HG03280 (cell line): ENCODE results near the gene IL24.

Experiments used
- ATAC-seq: cut with Tn5 transposase; IDR thresholded peaks from one replicate; pipeline ENCODE4 v1.9.1; 2021; ENCODE audit warnings: mild to moderate bottlenecking, moderate library complexity; ENCODE audit not compliant: unreplicated experiment

IL24 gene

DNA sequence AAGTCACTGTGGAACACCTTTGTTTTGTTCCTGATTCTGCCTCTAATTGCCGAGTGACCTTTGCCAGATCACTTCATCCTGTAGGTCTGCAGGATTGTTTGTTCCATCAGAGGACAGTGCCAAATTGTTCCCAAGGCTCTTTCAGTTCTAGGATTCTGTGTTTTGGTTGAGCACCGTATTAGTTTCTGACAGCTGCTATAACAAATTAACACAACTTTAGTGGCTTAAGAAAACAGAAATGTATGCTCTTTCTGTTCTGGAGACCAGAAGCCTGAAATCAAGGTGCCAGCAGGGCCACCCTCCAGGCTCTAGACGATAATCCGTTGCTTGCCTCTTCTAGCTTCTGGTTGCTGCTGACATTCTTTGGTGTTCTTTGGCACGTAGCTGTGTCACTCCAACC lies 52.4 kb downstream of the IL24 start:
- ATAC-seq = no peak

DNA sequence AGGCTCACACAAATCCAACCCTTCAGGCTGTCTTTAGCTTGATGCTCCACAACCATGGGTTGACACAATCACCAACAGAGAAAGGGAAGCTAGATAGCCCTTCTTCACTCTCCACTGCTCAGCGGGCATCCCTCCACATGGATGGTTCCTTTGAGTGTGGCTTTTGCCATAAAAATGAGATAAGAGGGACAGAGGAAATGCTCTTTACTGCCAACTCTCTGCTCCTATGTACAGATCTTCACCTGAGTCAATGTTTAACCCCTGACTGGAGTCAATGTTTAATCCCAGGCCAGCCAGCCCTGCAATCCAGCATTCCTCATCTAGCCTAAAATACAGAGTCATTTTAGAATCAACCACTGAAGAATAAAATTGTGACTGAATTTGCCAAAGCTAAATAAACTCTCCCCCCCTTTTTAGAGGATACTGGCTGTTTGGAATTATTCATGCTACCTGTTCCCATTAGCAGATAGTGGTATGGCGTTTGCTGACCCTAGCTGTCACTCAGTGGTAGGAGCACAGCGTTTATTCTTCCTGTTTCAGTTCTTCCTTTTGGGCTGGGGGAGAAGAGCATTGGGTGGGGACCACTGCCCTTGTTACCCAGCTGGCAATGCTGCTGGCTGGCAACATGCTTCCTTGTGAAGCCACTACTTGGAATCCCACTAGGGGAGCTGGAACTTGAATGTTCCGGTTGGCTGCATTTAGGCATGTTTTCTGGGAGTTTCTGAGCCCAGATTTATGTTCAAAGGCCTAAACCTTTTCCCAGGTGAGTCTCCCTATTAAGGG lies 54.3 kb downstream of the IL24 start:
- no peak for ATAC-seq

DNA sequence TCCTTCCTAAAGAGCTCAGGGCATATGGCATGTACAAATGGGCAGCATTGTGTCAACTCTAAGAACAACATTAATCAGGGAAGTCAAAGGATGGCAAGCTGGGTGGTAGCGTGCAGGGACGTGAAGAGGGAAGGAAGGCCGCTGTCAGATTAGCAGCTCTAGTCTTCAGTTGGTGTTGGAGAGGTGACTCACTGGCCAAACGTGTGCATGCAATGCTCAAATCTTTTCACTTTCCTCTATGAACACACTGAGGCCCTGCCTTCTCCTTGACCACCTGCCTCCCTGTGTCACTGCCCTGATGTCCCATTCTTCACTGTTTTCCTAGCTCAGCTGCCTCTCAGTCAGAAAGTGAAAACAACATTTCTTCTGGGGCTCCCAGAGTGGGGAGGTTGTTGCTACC lies 54.9 kb downstream of the IL24 start:
- no peak for ATAC-seq

DNA sequence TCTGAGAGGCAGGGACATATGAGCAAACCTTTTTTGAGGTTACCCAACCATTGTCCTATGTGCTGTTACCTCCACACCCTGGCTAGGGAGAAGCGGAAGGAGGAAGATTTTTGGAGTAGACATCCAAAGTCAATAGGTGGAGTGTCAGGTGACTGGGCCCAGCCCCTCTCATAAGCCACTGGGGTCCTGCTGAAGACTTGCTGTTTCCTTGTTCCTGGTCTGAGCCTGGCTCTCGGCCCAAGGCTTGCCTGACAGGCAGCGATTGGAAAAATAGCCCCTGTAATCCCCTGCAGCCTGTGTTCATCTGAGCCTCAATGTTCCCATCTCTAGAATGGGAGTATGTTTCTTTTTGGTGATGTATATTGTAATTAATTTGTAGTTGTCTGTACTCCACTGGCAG lies 55.9 kb downstream of the IL24 start:
- no peak for ATAC-seq

DNA sequence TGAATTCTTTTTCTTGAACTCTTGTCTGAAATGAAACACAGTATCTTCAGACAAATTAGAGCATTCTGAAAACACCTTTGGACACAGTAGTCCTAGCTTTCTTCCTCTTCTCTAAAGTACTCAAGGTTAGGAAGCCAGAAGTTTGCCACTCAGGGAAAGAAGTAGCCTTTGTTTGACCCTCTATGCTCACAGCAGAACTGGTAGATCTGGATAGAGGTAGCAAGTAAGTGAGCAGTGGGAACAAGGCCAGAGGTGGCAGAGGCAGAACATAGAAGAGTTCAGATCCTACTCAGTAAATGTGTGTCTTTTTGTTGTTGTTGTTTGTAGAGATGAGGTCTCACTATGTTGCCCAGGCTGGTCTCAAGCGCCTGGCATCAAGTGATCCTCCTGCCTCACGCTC lies 56.4 kb downstream of the IL24 start:
- no peak for ATAC-seq
